ENCODE results near the gene SEMA3G. TPM values are rescaled to one million over a fixed set of nuclear protein-coding genes. Genes with fewer than 3 reads are reported as not detected.

Gene SEMA3G
- total and polyA plus RNA-seq, 9 donors = 10.8 to 20.3 (median 15.6) TPM

- Histone ChIP-seq H3K27me3 (ENCODE audit: control insufficient read depth, insufficient read depth, low read length) (no peaks in the 10 kb centered on the region), H3K4me3 (ENCODE audit: low read length) (no peak overlapping the region), H3K27ac (ENCODE audit: low read length) (no peak overlapping the region), H3K36me3 (ENCODE audit: control insufficient read depth, insufficient read depth, low read length) (peaks cover 56% of the 10 kb centered on the region), H3K4me1 (ENCODE audit: control insufficient read depth, insufficient read depth, low read length) (peaks cover 33% of the 10 kb centered on the region), H3K9me3 (replicated peaks; ENCODE audit: control insufficient read depth, low read depth, low read length) (no peaks in the 10 kb centered on the region)
- no peak for DNase-seq
- 80% methylated on average over 1 of the region's 3 CpGs for WGBS (ENCODE audit: insufficient coverage)
These were observed 37.1 kb downstream of the SEMA3G start for GRCh38 chr3:52407779-52408178.

GRCh38 chr3:52406791-52407510, 38.0 kb downstream of the SEMA3G start:
- Histone ChIP-seq H3K27me3 (ENCODE audit: control insufficient read depth, insufficient read depth, low read length) (no peaks in the 10 kb centered on the region), H3K4me3 (ENCODE audit: low read length) (no peak overlapping the region), H3K36me3 (ENCODE audit: control insufficient read depth, insufficient read depth, low read length) (peaks cover 64% of the 10 kb centered on the region), H3K4me1 (ENCODE audit: control insufficient read depth, insufficient read depth, low read length) (peaks cover 31% of the 10 kb centered on the region), H3K9me3 (replicated peaks; ENCODE audit: control insufficient read depth, low read depth, low read length) (no peaks in the 10 kb centered on the region), H3K27ac (ENCODE audit: low read length) (no peak overlapping the region)
- 96% methylated on average over 14 of the region's 20 CpGs for WGBS (ENCODE audit: insufficient coverage)
- no peak for DNase-seq

DNA sequence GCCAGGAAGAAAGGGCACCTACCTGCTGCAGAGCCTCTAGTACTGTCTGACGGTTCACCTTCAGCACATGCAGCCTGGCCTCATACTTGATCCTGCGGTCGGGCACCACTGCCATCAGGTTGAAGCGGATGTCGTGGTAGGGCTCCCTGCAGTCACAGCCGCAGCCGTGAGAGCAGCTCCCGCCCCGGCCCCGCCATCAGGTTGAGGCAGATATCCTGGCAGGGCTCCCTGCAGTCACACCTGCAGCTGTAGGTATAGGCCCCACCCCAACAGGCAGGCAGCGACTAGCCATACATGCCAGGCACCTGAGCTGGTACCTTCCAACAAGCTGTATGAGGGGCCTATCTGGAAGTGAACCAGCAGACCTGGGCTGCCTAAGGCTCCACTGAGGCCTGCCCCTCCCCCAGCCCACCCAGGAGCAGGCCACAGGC, 38.7 kb downstream of the SEMA3G start:
- Histone ChIP-seq H3K9me3 (replicated peaks; ENCODE audit: control insufficient read depth, low read depth, low read length) (no peaks in the 10 kb centered on the region), H3K4me1 (ENCODE audit: control insufficient read depth, insufficient read depth, low read length) (peaks cover 24% of the 10 kb centered on the region), H3K27me3 (ENCODE audit: control insufficient read depth, insufficient read depth, low read length) (no peaks in the 10 kb centered on the region), H3K4me3 (ENCODE audit: low read length) (no peak overlapping the region), H3K27ac (ENCODE audit: low read length) (no peak overlapping the region), H3K36me3 (ENCODE audit: control insufficient read depth, insufficient read depth, low read length) (peaks cover 71% of the 10 kb centered on the region)
- WGBS (ENCODE audit: insufficient coverage) = 97% methylated on average over 11 of the region's 11 CpGs
- no peak for DNase-seq

- H3K36me3 ChIP-seq (ENCODE audit: control insufficient read depth, insufficient read depth, low read length) = peaks cover 76% of the 10 kb centered on the region
- WGBS (ENCODE audit: insufficient coverage) = no CpG with 5 or more reads among the region's 4 CpGs
These were observed 39.2 kb downstream of the SEMA3G start for GRCh38 chr3:52405601-52406110.

DNA sequence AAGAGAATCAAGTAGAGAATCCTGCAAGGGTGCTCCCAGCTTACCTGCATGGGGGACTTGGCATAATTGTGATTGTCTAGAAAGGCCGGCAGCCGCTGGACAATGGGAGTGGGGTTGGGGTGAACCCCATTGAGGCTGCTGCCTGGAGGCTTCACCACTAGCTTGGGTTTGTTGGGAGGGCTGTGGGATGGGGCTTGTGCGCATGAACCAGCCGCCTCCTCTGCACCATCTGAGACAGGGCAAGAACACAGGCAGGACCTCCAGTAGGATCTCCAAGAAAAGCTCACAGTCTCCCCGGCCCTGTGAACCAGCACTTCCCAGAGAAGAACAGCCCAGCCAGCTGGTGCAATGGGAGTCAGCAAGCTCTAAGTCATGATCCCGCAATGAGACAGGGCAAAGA, 39.8 kb downstream of the SEMA3G start:
- Histone ChIP-seq H3K36me3 (ENCODE audit: control insufficient read depth, insufficient read depth, low read length) (peaks cover 82% of the 10 kb centered on the region), H3K27me3 (ENCODE audit: control insufficient read depth, insufficient read depth, low read length) (no peaks in the 10 kb centered on the region), H3K9me3 (replicated peaks; ENCODE audit: control insufficient read depth, low read depth, low read length) (no peaks in the 10 kb centered on the region), H3K4me1 (ENCODE audit: control insufficient read depth, insufficient read depth, low read length) (peaks cover 20% of the 10 kb centered on the region), H3K4me3 (ENCODE audit: low read length) (no peak overlapping the region), H3K27ac (ENCODE audit: low read length) (no peak overlapping the region)
- DNase-seq = no peak
- WGBS (ENCODE audit: insufficient coverage) = 90% methylated on average over 3 of the region's 6 CpGs

More at GRCh38 chr3:52405601-52406110, 39.2 kb downstream of the SEMA3G start:
- Histone ChIP-seq H3K9me3 (replicated peaks; ENCODE audit: control insufficient read depth, low read depth, low read length) (no peaks in the 10 kb centered on the region), H3K27me3 (ENCODE audit: control insufficient read depth, insufficient read depth, low read length) (no peaks in the 10 kb centered on the region), H3K27ac (ENCODE audit: low read length) (no peak overlapping the region), H3K4me3 (ENCODE audit: low read length) (no peak overlapping the region), H3K4me1 (ENCODE audit: control insufficient read depth, insufficient read depth, low read length) (peaks cover 20% of the 10 kb centered on the region)
- DNase-seq = no peak

GRCh38 chr3:52404391-52404790, 40.5 kb downstream of the SEMA3G start:
- H3K36me3 ChIP-seq (ENCODE audit: control insufficient read depth, insufficient read depth, low read length) = peaks cover 86% of the 10 kb centered on the region
- WGBS (ENCODE audit: insufficient coverage) = 94% methylated on average over 10 of the region's 10 CpGs

DNA sequence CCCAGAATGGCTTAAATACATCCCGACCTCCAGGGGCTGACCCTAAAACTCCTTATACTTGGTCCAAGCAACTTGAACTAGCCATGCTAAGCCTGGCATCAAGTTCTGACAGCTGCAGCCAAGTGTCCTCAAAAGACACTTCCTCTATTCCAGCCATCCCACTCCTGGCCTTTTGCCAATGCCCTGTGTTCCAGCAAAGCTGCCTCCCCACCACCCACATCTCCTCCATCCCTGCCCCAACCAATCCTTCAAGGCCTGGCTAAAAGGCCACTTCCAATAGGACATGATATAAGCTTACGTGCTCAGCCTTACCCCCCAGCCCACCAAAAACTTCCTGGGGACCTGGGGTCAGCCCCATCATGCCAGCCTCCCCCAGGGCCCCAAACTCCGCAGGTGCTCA, 40.9 kb downstream of the SEMA3G start:
- Histone ChIP-seq H3K4me1 (ENCODE audit: control insufficient read depth, insufficient read depth, low read length) (peaks cover 16% of the 10 kb centered on the region), H3K9me3 (replicated peaks; ENCODE audit: control insufficient read depth, low read depth, low read length) (no peaks in the 10 kb centered on the region), H3K27ac (ENCODE audit: low read length) (no peak overlapping the region), H3K36me3 (ENCODE audit: control insufficient read depth, insufficient read depth, low read length) (peaks cover 91% of the 10 kb centered on the region), H3K27me3 (ENCODE audit: control insufficient read depth, insufficient read depth, low read length) (no peaks in the 10 kb centered on the region), H3K4me3 (ENCODE audit: low read length) (no peak overlapping the region)
- WGBS (ENCODE audit: insufficient coverage) = 100% methylated on average over 2 of the region's 3 CpGs
- peak; percentile 50 for DNase-seq

More at GRCh38 chr3:52404391-52404790, 40.5 kb downstream of the SEMA3G start:
- no peaks in the 10 kb centered on the region for H3K9me3 ChIP-seq (replicated peaks; ENCODE audit: control insufficient read depth, low read depth, low read length)
- peaks cover 20% of the 10 kb centered on the region for H3K4me1 ChIP-seq (ENCODE audit: control insufficient read depth, insufficient read depth, low read length)
- no peak overlapping the region for H3K27ac ChIP-seq (ENCODE audit: low read length)
- no peak for DNase-seq
- no peaks in the 10 kb centered on the region for H3K27me3 ChIP-seq (ENCODE audit: control insufficient read depth, insufficient read depth, low read length)
- no peak overlapping the region for H3K4me3 ChIP-seq (ENCODE audit: low read length)

GRCh38 chr3:52403271-52403841, 41.5 kb downstream of the SEMA3G start:
- DNase-seq = no peak
- no peaks in the 10 kb centered on the region for H3K27me3 ChIP-seq (ENCODE audit: control insufficient read depth, insufficient read depth, low read length)
- no peak overlapping the region for H3K4me3 ChIP-seq (ENCODE audit: low read length)
- peaks cover 94% of the 10 kb centered on the region for H3K36me3 ChIP-seq (ENCODE audit: control insufficient read depth, insufficient read depth, low read length)
- H3K4me1 ChIP-seq (ENCODE audit: control insufficient read depth, insufficient read depth, low read length) = peaks cover 10% of the 10 kb centered on the region
- H3K9me3 ChIP-seq (replicated peaks; ENCODE audit: control insufficient read depth, low read depth, low read length) = no peaks in the 10 kb centered on the region
- no peak overlapping the region for H3K27ac ChIP-seq (ENCODE audit: low read length)
- 95% methylated on average over 16 of the region's 19 CpGs for WGBS (ENCODE audit: insufficient coverage)

DNA sequence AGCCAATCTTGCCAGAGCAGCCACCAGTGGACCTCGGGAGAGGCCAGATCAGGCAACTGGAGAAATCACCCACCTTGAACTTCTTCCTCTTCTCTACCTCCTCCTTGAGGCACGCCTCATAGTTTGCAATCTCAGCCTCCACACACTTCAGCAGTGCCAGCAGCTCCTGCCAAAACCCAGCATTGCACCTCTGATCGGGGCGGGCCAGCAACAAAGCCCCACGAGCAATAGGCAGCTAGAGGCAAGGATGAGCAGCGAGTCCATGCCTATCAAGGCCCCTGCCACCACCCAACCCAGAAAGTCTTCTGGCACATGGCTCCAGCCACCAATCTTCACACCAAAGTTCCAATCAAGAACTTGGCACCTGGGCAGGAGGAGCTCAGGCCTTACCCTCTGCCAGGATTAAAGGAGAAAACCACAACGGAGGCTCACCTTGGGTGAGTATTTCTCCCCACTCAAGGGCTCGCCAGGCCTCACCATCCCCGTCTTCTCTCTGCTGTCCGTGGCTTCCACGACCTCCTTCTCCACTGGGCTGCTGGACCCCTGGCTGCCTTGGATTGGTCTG, 42.1 kb downstream of the SEMA3G start:
- WGBS (ENCODE audit: insufficient coverage) = 92% methylated on average over 8 of the region's 11 CpGs
- peaks cover 89% of the 10 kb centered on the region for H3K36me3 ChIP-seq (ENCODE audit: control insufficient read depth, insufficient read depth, low read length)
- no peak for DNase-seq

DNA sequence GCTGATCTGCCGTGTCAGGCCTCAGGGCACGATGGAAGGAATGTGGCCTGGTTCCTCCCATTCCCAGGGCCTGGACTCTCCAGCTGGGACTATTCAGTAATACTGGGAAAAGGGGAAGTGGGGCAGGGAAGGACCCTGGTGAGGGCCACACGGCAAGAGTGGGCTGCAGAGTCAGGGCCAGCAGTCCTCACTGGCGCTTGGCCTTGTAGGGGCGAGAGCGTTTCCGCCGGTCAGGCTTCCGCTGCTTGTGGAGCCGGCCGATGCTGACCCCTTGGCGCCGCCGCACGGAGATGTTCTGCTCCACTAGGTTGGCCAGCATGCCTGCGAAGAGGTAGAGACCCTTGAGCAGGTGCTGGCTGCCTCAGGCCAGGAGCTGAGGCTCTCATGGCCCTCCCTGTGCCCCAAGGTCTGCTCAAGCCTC, 42.8 kb downstream of the SEMA3G start:
- DNase-seq = no peak
- H3K4me3 ChIP-seq (ENCODE audit: low read length) = no peak overlapping the region
- peaks cover 82% of the 10 kb centered on the region for H3K36me3 ChIP-seq (ENCODE audit: control insufficient read depth, insufficient read depth, low read length)
- no peaks in the 10 kb centered on the region for H3K27me3 ChIP-seq (ENCODE audit: control insufficient read depth, insufficient read depth, low read length)
- H3K27ac ChIP-seq (ENCODE audit: low read length) = no peak overlapping the region
- WGBS (ENCODE audit: insufficient coverage) = 92% methylated on average over 16 of the region's 16 CpGs
- peaks cover 8% of the 10 kb centered on the region for H3K4me1 ChIP-seq (ENCODE audit: control insufficient read depth, insufficient read depth, low read length)
- no peaks in the 10 kb centered on the region for H3K9me3 ChIP-seq (replicated peaks; ENCODE audit: control insufficient read depth, low read depth, low read length)

More for the DNA sequence above, 42.1 kb downstream of the SEMA3G start:
- no peaks in the 10 kb centered on the region for H3K9me3 ChIP-seq (replicated peaks; ENCODE audit: control insufficient read depth, low read depth, low read length)
- no peak overlapping the region for H3K4me3 ChIP-seq (ENCODE audit: low read length)
- H3K27ac ChIP-seq (ENCODE audit: low read length) = no peak overlapping the region
- H3K4me1 ChIP-seq (ENCODE audit: control insufficient read depth, insufficient read depth, low read length) = peaks cover 8% of the 10 kb centered on the region
- H3K27me3 ChIP-seq (ENCODE audit: control insufficient read depth, insufficient read depth, low read length) = no peaks in the 10 kb centered on the region

Measured in muscle of leg (tissue), 11 donors.